ENCODE results near the gene AMOTL2.

The AMOTL2 gene

DNA sequence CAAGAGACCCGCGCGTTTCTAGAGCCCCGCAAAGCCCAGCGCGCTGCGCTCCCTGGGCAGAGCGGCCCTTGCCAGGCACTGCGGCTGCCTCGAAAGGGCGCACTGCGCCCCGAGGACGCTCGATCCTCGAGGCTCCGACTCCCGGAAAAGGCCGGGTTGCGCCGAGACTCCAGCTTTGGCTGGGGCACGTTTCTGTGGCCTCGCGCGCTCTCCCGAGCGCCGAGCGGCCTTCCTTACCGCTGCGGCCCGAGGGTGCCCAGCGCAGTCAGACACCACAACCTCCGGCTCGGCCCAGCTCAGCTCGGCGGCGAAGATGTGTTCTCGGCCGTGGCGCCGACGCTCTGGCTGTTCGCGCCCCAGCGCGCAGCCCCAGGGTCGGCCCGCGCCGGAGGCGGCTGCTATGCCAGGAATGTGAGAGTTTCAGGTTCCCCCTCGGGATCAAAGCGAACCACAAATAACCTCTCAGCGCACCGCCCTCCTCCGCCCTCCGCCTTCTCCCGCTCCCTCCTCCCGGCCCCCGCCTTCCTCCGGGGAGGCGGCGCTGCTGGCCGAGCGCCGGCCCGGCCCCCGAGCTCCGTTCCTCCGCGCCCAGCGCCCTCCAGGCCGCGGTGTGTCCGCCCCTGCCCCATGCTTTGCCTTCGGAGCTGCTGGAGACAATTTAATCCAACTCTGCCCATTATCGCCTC, at the start of gene AMOTL2:
AMOTL2 (minus strand) TSS at position 343 of the 686 bp plus-strand sequence. CDS start 3,014 bp downstream, outside the sequence.
- DNase-seq (ENCODE audit: low spot score) = peak; percentile 96

- DNase-seq (ENCODE audit: low spot score) = no peak
Measured at GRCh38 chr3:134423153-134423552, 48.9 kb upstream of the AMOTL2 start.

- no peak for DNase-seq (ENCODE audit: low spot score)
Measured at GRCh38 chr3:134419960-134420321, 45.7 kb upstream of the AMOTL2 start.

DNA sequence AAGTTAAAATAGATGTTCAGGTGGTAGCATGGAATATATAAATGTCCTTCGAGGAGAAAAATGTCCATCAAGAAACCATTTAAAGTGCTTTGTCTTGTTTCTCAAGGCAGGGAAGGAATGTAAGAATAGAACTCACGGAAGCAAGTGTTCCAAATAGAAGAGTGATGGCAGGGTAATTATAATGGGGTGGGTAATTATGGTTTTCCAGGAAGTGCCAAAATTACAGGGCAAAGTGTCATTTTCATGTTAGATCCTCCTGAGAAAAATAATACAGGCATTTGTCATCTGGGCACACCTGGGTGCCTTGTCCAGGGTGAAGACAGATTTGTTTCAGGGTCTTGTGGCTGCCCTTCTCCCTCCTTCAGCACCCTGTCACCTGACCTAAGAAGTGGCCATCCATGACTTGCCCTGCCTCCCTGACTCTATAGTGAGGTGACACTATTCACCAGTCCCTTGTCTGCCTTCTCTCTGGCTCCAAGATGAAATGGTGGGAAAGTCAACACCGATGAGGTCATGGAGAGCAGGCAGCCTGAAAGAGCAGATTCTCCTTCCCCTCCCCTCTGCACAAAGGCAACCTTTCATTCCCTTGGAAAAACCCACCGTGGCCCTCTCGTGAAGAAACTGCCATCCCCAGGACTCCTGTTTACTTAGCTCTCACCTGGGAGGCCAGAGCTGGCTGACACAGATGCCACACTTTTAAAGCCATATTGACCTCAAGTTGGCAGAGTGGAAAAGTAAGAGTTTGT, 45.1 kb upstream of the AMOTL2 start:
- DNase-seq (ENCODE audit: low spot score) = no peak

DNA sequence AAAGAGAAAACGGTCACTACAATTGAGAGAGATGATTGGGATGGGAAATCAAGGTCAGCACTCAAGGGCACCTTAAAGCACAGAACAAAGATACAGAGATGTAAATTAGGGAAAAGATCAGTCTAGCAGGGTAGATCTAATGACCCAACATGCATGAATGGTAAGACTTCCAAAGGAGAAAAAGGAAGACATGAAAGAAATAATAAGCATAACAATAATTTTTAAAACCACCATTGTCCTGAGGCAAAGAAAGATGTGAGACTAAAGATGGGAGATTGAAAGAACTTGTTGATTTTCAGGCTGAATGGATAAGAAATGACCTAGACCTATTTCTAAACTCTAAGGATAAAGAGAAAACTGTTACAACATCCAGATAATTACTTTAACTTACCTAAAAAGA, 34.8 kb upstream of the AMOTL2 start:
- no peak for DNase-seq (ENCODE audit: low spot score)

DNA sequence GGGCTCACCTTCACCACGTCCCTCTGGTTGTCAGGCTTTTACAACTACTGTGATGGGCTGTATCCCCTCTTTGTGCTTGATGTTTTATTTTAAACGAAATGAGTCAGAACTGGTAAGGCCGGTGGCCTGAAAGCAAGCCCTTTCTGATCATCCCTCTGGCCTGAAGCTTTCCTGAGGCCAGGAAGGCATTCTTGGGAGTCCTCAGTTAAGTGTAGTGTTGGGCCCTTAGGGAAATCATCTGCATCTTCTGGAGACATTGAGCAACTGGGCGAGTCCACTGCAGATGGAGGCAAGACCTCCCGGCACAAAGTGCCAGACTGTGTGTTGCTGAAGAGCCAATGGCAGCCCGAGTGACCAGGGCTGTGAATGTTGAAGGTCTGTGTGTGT, 33.0 kb upstream of the AMOTL2 start:
- no peak for DNase-seq (ENCODE audit: low spot score)

DNA sequence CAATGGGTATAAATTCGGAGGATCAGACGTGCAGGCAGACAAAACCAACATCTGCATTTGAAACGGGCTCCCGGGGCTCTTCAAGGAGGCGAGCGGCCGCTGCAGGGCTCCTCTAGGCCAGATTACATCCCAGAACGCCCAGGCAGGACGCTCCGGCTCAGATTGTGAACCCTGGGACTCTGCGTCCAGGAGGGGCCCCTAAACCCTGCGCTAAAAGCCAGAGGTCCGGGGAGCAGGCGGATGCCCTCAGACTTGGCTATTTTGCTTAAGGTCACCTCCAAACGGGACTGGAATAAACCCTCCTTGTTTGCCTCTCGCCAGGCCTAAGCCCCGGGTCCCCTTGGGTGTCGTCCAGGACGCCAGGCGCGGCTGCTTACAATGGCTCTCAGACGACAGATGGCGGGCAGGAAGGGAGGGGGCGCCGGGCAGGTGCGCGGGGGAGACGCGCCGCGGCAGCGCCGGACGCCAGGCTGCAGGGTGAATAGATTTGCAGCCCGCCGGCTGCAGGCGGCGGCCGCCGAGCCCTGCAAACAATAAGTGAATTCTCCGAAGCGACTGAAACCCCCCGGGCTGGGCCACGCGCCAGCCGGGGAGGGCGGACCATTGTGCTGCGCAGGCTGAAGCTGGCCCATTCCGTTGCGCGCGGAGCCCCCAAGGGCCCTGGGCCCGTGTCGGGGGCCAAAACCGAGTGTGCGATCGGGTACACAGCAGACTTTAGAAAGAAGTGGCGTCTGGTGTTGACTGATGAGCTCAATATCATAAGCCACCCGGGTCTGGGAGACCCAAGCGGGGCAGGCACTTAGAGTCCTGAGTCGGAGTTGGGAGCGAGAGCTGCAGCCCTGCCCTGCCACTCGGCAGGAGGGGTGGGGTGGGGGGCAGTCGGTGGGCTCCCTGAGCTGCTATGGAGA, 32.3 kb upstream of the AMOTL2 start:
- DNase-seq (ENCODE audit: low spot score) = no peak

DNA sequence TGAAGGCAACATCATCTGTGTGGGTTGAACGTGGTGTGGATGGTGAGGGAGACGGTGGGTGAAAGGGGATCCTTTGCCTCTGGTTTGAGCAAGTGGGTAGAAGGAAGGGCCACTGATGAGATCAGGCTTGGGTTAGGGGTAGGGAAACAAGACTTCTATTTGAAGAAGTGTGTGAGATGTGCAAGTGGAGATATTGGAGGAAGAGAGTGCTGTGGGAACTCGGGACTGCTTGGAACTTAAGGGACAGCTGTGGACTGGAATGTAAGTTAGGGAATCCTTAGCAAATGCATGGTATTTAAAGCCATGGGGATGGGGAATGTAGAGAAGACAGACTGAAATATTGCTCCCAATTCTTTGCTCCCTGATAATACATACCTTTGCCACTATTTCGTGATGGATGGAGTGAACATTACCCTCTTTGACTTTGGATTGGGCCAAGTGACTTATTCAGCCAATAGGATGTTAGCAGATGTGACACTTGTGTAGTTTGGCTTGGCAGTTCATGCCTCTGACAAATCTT, 30.2 kb upstream of the AMOTL2 start:
- DNase-seq (ENCODE audit: low spot score) = no peak

- DNase-seq (ENCODE audit: low spot score) = no peak
Measured at GRCh38 chr3:134397755-134398154, 23.5 kb upstream of the AMOTL2 start.

GRCh38 chr3:134395103-134395502, 20.9 kb upstream of the AMOTL2 start:
- DNase-seq (ENCODE audit: low spot score) = no peak

DNA sequence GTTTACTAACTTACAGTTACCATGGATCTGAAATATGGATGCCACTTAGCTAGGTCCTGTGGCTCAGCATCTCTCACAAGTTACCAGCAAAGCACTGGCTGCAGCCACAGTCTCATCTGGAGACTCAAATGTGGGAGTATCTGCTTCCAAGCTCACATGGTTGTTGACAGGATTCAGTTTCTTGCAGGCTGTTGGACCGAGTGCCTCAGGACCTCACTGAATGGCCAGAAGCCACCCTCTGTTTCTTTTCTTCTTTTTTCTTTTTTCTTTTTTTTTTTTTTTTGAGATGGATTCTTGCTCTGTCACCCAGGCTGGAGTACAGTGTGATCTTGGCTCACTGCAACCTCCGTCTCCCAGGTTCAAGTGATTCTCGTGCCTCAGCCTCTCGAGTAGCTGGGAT, 20.1 kb upstream of the AMOTL2 start:
- no peak for DNase-seq (ENCODE audit: low spot score)

DNA sequence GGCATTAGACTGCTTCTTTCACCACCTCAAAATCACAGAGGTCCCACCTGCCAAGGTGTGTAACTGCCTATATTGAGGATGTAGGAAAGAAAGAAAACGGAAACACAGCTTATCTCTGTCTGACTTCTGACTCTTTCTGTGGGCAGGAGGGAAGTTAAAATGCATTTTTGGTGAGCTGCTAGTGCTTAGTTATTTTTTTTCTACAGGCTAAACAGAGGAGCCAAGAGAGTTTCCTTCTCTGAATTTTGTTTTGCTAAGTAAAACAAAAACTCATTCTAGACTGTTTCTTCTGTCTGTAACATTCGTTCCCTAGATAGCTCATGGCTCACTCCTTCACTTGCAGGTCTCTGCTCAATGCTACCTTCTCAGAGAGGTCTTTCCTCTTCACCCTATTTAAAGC, 18.8 kb upstream of the AMOTL2 start:
- no peak for DNase-seq (ENCODE audit: low spot score)

GRCh38 chr3:134392336-134392983, 18.2 kb upstream of the AMOTL2 start:
- DNase-seq (ENCODE audit: low spot score) = no peak

DNA sequence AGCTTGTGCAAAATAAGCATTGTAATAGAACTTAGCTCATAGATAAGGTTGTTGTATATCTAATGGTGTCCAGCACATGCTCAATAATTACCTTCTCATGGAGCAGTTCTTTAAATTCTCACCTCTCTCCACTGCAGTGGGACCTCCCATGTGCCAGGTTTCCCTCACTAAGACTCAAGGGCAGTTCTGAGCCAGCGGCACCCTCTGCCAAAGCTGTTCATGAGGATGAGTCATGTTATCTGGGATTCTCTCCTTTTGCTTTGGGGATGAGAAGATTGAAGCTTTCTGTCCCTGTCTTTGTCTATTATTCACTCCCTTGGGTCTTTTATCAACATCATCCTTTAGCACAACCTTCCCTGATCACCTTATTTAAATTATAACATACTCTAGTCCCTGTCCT, 15.6 kb upstream of the AMOTL2 start:
- DNase-seq (ENCODE audit: low spot score) = no peak

DNA sequence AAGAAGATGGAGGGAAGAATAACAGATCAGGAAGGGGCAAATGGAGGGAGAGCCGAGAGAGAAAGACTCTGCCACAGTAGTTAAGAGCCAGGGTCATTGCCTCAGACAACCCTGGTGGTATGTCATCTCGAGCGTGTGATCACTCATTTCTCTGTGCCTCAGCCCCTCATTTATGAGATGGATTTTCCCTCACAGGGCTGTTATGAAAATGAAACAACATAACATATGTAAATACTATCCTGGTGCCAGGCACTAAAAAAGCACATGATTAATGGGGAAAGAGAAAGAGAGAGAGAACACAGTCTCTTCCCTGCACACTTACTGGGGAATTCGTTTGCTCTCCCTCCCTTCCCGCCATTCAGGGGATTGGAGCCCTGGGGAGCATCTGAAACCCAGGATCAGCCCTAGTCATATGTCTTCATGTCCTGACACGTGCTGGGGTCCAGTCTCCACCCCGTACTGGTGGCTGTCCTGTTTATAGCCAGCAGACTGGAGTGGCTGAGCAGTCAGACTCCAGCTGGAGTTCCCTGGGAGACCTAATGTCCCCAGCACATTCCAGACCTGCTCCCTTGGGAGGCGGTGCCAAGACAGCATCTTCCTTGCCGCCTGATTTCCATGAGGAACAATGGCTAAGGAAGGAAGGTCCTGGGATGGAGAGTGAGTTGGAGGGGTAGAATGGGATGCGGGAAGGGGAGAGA, 14.7 kb upstream of the AMOTL2 start:
- DNase-seq (ENCODE audit: low spot score) = peak; percentile 40

GRCh38 chr3:134388292-134388691, 14.0 kb upstream of the AMOTL2 start:
- no peak for DNase-seq (ENCODE audit: low spot score)

DNA sequence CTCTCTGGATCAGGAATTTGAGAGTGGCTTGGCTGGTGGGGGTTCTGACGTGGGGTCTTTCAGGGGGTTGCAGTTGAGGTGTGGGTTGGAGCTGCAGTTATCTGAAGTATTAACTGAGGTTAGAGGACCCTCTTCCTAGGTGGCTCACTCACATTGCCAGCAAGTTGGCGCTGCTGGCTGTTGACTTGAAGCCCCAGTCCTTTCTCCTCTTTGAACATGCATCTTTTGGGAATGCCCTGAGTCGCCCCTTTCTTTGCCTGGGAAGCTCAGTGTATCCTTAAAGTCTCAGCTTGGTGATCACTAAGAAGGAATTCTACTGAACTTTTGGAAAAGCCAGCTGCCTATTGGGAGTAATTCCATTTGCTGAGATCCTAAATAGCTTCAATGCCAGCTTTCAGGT, 13.0 kb upstream of the AMOTL2 start:
- no peak for DNase-seq (ENCODE audit: low spot score)

DNA sequence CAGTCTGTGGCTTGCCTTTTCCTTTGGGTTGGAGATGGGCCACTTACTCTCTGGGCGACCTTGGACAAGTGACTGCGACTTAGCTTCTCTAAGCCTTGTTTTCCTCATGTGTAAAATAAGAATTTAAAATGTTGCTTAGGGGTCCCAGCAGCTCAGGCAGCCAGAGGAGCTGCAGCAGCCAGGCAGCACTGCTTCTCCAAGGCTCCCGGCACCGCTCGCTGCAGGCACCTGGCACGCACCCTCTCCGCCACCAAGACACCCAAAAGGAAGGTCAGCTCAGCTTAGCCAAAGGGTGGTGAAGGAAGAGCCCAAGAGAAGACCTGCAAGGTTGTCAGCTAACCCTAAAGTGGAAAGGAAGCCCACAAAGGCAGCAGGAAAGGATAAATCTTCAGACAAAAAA, 10.7 kb upstream of the AMOTL2 start:
- no peak for DNase-seq (ENCODE audit: low spot score)

GRCh38 chr3:134381831-134382442, 7.7 kb upstream of the AMOTL2 start:
- no peak for DNase-seq (ENCODE audit: low spot score)

GRCh38 chr3:134381076-134381475, 6.8 kb upstream of the AMOTL2 start:
- no peak for DNase-seq (ENCODE audit: low spot score)

- no peak for DNase-seq (ENCODE audit: low spot score)
Measured at GRCh38 chr3:134380249-134380648, 6.0 kb upstream of the AMOTL2 start.

All from hepatic stellate cell (primary cell).